Measurements from ENCODE around the gene GAS6.

GAS6 gene

DNA sequence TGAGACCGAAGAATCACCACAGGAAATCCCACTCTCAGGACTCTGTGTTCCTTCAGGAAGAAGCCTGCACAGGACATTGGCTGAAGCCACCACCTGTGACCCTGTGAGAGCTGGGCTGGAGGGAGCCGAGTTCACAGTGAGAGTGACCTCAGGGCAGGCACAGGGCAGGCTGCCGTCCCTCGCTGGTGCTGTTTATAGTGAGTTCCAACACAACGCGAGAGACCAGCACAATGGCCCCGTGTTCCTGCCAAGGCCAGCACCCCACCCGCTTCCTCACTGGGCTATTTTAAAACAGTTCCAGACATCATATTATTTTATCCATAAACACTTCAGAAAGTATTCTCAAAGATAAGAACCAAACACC is 18.4 kb upstream of the GAS6 start:
- DNase-seq (ENCODE audit: extremely low read depth, insufficient read length) = no peak
- TF ChIP-seq, protein P1, sequence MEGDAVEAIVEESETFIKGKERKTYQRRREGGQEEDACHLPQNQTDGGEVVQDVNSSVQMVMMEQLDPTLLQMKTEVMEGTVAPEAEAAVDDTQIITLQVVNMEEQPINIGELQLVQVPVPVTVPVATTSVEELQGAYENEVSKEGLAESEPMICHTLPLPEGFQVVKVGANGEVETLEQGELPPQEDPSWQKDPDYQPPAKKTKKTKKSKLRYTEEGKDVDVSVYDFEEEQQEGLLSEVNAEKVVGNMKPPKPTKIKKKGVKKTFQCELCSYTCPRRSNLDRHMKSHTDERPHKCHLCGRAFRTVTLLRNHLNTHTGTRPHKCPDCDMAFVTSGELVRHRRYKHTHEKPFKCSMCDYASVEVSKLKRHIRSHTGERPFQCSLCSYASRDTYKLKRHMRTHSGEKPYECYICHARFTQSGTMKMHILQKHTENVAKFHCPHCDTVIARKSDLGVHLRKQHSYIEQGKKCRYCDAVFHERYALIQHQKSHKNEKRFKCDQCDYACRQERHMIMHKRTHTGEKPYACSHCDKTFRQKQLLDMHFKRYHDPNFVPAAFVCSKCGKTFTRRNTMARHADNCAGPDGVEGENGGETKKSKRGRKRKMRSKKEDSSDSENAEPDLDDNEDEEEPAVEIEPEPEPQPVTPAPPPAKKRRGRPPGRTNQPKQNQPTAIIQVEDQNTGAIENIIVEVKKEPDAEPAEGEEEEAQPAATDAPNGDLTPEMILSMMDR (IDR thresholded peaks at IDR 0.05; ENCODE audit: insufficient read depth, low read length, poor library complexity, severe bottlenecking) = no peak

DNA sequence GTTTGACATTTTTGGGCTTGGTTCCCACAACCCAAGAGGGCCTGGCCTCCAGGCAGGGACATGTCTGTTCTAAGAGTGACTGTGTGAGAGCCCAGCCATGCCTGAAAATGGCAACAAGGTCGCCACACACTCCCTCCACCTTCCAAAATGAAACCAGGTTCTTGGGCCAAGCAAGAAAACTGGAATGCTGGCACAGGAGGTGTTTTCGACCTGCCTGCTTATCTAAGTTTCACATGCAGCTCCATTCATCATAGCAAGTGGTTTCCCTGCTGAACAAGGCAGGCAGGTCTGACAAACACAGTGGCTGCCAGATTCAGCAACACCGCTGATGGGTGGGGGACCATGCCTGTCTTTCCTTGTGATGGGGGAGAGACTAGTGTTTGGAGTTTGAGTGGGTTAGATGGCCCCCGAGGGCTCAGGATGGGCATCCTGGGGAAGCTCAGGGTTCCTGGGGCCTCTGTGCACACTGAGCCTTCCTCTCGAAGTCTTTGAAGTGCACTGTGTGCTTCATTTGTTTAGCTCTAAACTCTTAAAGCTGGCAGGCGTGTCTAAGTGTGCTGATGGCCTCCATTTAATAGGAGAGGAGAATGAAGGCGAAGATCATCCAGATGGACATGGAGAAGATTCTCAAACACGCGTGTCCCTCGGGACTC is 17.9 kb upstream of the GAS6 start:
- H3K36me3 ChIP-seq (ENCODE audit: control insufficient read depth, insufficient read depth, low read length) = no peaks in the 10 kb centered on the region
- TF ChIP-seq, protein P1 (IDR thresholded peaks at IDR 0.05; ENCODE audit: insufficient read depth, low read length, poor library complexity, severe bottlenecking) = no peak
- H3K4me3 ChIP-seq (replicated peaks; ENCODE audit: low read depth, low read length) = no peak overlapping the region
- no peak for DNase-seq (ENCODE audit: extremely low read depth, insufficient read length)
- no peaks in the 10 kb centered on the region; the same call in 1 of the 2 replicates for H3K27me3 ChIP-seq (replicated peaks; ENCODE audit: control insufficient read depth, insufficient read depth, low read length)

More for the DNA sequence above, 18.4 kb upstream of the GAS6 start:
- Histone ChIP-seq H3K27me3 (replicated peaks; ENCODE audit: control insufficient read depth, insufficient read depth, low read length) (no peaks in the 10 kb centered on the region; the same call in 1 of the 2 replicates), H3K4me3 (replicated peaks; ENCODE audit: low read depth, low read length) (no peak overlapping the region), H3K36me3 (ENCODE audit: control insufficient read depth, insufficient read depth, low read length) (no peaks in the 10 kb centered on the region)

DNA sequence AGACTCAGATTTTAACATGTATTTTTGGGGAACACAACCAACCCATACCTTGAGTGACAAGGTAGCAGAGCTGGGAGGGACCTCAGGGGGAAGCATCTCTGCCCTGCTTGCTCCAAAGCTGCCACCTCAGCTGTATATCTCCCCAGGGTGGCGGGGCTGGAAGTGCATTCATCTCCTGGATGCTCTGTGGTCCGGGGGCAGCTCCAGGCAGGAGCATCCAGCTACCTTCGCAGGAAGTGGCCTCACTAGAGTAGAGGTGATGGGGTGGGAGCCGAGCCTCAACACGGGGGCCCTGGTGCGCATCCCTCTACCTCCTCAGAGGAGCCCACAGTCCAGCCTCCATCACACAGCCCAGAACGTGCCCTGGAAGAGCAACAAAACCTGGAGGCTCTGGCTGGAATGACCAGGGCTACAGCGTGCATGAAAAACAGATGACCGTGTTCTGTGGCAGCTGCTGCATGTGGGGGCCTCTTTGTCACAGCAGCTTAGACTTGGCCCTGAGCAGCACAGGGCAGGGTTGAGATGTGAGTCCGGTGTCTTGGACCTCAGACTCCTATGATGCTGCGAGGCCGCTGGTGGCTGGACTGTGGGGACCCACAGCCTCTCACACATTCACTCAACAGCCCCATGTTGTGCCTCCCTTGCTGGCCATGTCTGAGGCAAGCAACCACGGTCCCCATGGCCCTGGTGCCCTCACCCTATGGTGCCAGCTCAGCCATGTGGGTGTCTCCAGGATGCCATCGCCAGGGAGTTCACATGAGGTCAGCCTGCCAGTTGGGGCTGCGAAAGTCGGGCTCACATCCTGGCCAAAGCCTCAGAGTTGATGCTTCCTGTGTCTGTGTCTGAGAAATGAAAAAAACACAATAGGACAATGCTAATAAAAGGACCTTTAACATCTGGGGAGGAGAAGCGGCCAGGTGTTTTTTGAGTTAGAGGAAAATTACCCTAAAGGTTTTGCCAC is 17.1 kb upstream of the GAS6 start:
- H3K27me3 ChIP-seq (replicated peaks; ENCODE audit: control insufficient read depth, insufficient read depth, low read length) = no peaks in the 10 kb centered on the region; the same call in 1 of the 2 replicates
- TF ChIP-seq, protein P1 (IDR thresholded peaks at IDR 0.05; ENCODE audit: insufficient read depth, low read length, poor library complexity, severe bottlenecking) = no peak
- no peak overlapping the region for H3K4me3 ChIP-seq (replicated peaks; ENCODE audit: low read depth, low read length)
- DNase-seq (ENCODE audit: extremely low read depth, insufficient read length) = no peak
- H3K36me3 ChIP-seq (ENCODE audit: control insufficient read depth, insufficient read depth, low read length) = no peaks in the 10 kb centered on the region

DNA sequence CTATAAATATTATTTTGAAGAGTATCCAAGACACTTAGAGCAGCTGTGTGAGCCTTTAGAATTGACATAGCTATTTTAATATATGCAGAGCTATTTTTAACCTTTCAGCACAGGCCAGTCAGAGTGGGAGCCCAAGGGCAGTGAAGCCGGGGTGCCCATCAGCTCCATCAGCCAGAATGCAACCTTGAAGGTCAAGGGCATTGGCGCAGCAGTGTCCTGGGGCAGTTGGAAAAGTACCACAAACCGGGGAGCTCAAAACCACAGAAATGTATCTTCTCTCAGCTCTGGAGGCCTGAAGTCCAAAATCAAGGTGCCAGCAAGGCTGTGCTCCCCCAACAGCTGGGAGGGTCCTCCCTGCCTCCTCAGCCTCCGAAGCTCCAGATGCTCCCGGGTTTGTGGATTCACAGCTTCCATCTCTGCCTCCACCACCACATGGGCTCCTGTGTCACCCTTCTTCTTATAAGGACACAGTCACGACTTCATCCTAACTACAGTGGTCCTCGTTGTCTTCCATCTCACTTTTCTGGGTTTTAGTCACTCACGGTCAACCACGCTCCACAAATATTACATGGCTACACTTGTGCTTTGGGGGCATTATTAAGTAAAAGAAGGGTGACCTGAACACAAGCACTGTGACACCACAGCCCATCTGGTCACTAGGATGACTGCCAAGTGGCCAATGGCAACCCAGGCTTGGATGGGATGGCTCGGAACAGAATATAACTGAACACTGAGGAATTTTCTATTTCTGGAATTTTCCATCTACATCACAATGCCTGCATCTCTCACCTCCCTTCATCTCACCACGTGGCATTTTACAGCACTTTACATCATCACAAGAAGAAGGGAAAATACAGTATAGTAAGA is 15.9 kb upstream of the GAS6 start:
- TF ChIP-seq, protein P1 (IDR thresholded peaks at IDR 0.05; ENCODE audit: insufficient read depth, low read length, poor library complexity, severe bottlenecking) = no peak
- no peak for DNase-seq (ENCODE audit: extremely low read depth, insufficient read length)
- H3K27me3 ChIP-seq (replicated peaks; ENCODE audit: control insufficient read depth, insufficient read depth, low read length) = peaks cover 1% of the 10 kb centered on the region; the same call in 1 of the 2 replicates
- no peaks in the 10 kb centered on the region for H3K36me3 ChIP-seq (ENCODE audit: control insufficient read depth, insufficient read depth, low read length)
- no peak overlapping the region for H3K4me3 ChIP-seq (replicated peaks; ENCODE audit: low read depth, low read length)

DNA sequence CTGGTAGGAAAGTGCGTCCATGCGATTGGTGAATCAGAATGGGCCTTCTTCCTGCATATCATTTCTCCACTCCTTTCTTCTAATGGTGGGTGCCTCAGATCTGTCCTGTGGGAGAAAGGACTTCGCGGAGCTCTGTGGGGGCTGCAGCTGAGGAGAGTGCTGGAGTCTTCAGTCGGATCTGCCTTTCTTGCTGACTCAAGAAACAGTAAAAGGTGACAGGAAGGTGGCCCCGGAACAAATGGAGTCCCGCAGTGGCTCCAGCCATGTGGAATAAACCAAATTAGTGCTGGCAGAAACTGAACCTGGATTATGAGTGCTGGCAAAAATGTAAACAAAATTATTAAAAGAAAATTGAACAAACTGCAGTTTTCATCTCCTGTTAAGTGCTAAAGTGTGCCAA is 15.1 kb upstream of the GAS6 start:
- peaks cover 1% of the 10 kb centered on the region; the same call in 1 of the 2 replicates for H3K27me3 ChIP-seq (replicated peaks; ENCODE audit: control insufficient read depth, insufficient read depth, low read length)
- H3K4me3 ChIP-seq (replicated peaks; ENCODE audit: low read depth, low read length) = no peak overlapping the region
- no peaks in the 10 kb centered on the region for H3K36me3 ChIP-seq (ENCODE audit: control insufficient read depth, insufficient read depth, low read length)
- no peak for DNase-seq (ENCODE audit: extremely low read depth, insufficient read length)
- TF ChIP-seq, protein P1 (IDR thresholded peaks at IDR 0.05; ENCODE audit: insufficient read depth, low read length, poor library complexity, severe bottlenecking) = no peak
